Trophoblast cell (in vitro differentiated cells and primary cell): Measurements from ENCODE around the gene MOB3C.

Source experiments
- DNase-seq, 2 donors: peaks; one replicate each; pipeline ENCODE4 v3.0.0-alpha.2; 2016
- H2AFZ ChIP-seq: 2 replicates; pipeline ENCODE4 v1.6.1; 2013; ENCODE audit warnings: low read length, moderate library complexity, mild to moderate bottlenecking; ENCODE audit not compliant: insufficient read depth, poor library complexity
- H2AK5ac ChIP-seq: 2 replicates; pipeline ENCODE4 v1.6.1; 2013; ENCODE audit warnings: mild to moderate bottlenecking, low read length
- H2BK120ac ChIP-seq: 2 replicates; pipeline ENCODE4 v1.6.1; 2013; ENCODE audit warnings: low read length, mild to moderate bottlenecking, moderate library complexity; ENCODE audit not compliant: insufficient read depth, poor library complexity
- H2BK12ac ChIP-seq: 2 replicates; pipeline ENCODE4 v1.6.1; 2013; ENCODE audit warnings: mild to moderate bottlenecking, low read length, moderate library complexity
- H2BK5ac ChIP-seq: 2 replicates; pipeline ENCODE4 v1.6.1; 2013; ENCODE audit warnings: low read length, low read depth, moderate library complexity, mild to moderate bottlenecking; ENCODE audit not compliant: poor library complexity
- H3K14ac ChIP-seq: 2 replicates; pipeline ENCODE4 v1.6.1; 2013; ENCODE audit warnings: mild to moderate bottlenecking, low read length
- H3K18ac ChIP-seq: 2 replicates; pipeline ENCODE4 v1.6.1; 2013; ENCODE audit warnings: mild to moderate bottlenecking, low read length
- H3K23ac ChIP-seq: 2 replicates; pipeline ENCODE4 v1.6.1; 2013; ENCODE audit warnings: low read length
- H3K27ac ChIP-seq: 2 replicates; pipeline ENCODE4 v1.5.1; 2013; ENCODE audit warnings: low read depth, mild to moderate bottlenecking, inconsistent platforms, low read length, moderate library complexity
- H3K27me3 ChIP-seq: 2 replicates; pipeline ENCODE4 v1.6.1; 2013; ENCODE audit warnings: inconsistent platforms, mild to moderate bottlenecking, low read length, moderate library complexity; ENCODE audit not compliant: insufficient read depth
- H3K36me3 ChIP-seq, 2 experiments: 1 replicate in 1 of 2; 2 replicates in 1 of 2; pipeline ENCODE4 v1.6.1; 2013; ENCODE audit warnings: low read length in 2 of 2, mild to moderate bottlenecking in 2 of 2, moderate library complexity in 1 of 2; ENCODE audit not compliant: insufficient read depth in 2 of 2, control insufficient read depth in 1 of 2
- H3K4ac ChIP-seq: 2 replicates; pipeline ENCODE4 v1.6.1; 2013; ENCODE audit warnings: low read depth, mild to moderate bottlenecking, low read length, moderate library complexity
- H3K4me1 ChIP-seq, 2 experiments: 1 replicate in 1 of 2; 2 replicates in 1 of 2; pipeline ENCODE4 v1.6.1; 2013; ENCODE audit warnings: low read length in 2 of 2, mild to moderate bottlenecking in 2 of 2, moderate library complexity in 1 of 2; ENCODE audit not compliant: insufficient read depth in 2 of 2, control insufficient read depth in 1 of 2
- H3K4me2 ChIP-seq: 2 replicates; pipeline ENCODE4 v1.6.1; 2013; ENCODE audit warnings: inconsistent platforms, mild to moderate bottlenecking, low read length, moderate library complexity
- H3K4me3 ChIP-seq: 2 replicates; pipeline ENCODE4 v1.5.1; 2013; ENCODE audit warnings: mild to moderate bottlenecking, low read depth, low read length, inconsistent platforms
- H3K79me1 ChIP-seq: one replicate; pipeline ENCODE4 v1.6.1; 2013; ENCODE audit warnings: low read length
- H3K79me2 ChIP-seq: 2 replicates; pipeline ENCODE4 v1.6.1; 2013; ENCODE audit warnings: low read length, mild to moderate bottlenecking; ENCODE audit not compliant: control insufficient read depth, insufficient read depth, poor library complexity
- H3K9ac ChIP-seq: 2 replicates; pipeline ENCODE4 v1.6.1; 2013; ENCODE audit warnings: mild to moderate bottlenecking, low read length
- H3K9me3 ChIP-seq: 2 replicates; pipeline ENCODE4 v1.6.1; 2013; ENCODE audit warnings: low read depth, mild to moderate bottlenecking, control low read depth, inconsistent platforms, low read length; ENCODE audit not compliant: insufficient read depth
- H4K12ac ChIP-seq: 2 replicates; pipeline ENCODE4 v1.6.1; 2013; ENCODE audit warnings: low read depth, mild to moderate bottlenecking, low read length, moderate library complexity
- H4K8ac ChIP-seq: 2 replicates; pipeline ENCODE4 v1.6.1; 2013; ENCODE audit warnings: low read depth, mild to moderate bottlenecking, low read length, moderate library complexity
- H4K91ac ChIP-seq: one replicate; pipeline ENCODE4 v1.6.1; 2013; ENCODE audit warnings: low read depth, mild to moderate bottlenecking, low read length, moderate library complexity
- WGBS: extraction: QIAGEN DNeasy Blood & Tissue Kit; methylation state at CpG from one replicate; pipeline ENCODE4 v1.1.7; 2013; ENCODE audit warnings: missing lambda C conversion rate; ENCODE audit not compliant: insufficient read length, insufficient coverage; ENCODE audit errors: extremely low coverage; 5-methylcytosine and 5-hydroxymethylcytosine counted together

Gene MOB3C

DNA sequence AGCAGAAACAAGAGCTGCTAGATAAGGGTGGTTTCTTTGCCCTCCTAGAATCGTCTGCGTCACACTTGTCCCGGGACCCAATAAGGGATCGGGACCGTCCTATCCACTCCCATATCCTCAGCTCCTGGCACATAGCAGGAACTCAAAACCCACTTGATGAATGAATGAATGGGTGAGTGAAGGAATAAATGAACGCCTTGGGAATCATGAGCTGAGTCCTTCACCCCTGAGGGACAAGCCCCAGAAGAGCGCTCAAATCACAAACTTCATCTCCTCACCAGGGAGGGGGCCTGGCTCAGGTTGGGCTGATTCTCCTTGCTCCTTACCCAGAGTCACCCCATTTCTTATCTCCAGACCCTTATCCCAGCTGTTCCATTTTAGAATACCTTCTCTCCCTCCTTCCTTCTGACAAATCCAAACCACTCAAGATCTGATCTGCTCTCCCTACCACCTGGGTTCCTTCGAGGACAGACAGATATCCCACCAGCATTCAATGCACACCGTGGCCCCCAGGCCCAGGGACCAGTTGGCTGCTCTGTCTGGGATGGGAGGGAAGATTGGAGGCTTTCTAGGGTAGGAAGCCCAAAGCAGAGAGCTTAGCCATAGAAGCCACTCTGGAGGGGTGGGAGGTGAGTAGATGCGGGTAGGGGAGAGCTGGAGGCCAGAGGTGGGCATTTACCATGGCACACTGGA, 643 bp upstream of the MOB3C start:
- peaks cover 8% of the 10 kb centered on the region for H3K79me1 ChIP-seq
- H2BK120ac ChIP-seq, result peak overlapping the region; percentile 78
- H3K14ac ChIP-seq, result no peak overlapping the region
- H2BK12ac ChIP-seq, result peak overlapping the region; percentile 51
- peaks cover 2% of the 10 kb centered on the region for H3K79me2 ChIP-seq
- H4K12ac ChIP-seq, result no peak overlapping the region
- H3K18ac ChIP-seq, result peak overlapping the region; percentile 14
- no peaks in the 10 kb centered on the region for H3K9me3 ChIP-seq
- H3K4ac ChIP-seq, result no peak overlapping the region
- no peaks in the 10 kb centered on the region for H3K36me3 ChIP-seq
- H3K4me2 ChIP-seq, result peak overlapping the region; percentile 88
- no peak overlapping the region for H3K9ac ChIP-seq
- H3K4me3 ChIP-seq, result peak overlapping the region; percentile 83
- no peak overlapping the region for H3K23ac ChIP-seq
- H3K4me1 ChIP-seq, result peaks cover 10 to 11% of the 10 kb centered on the region in 2 experiments
- no CpG with 5 or more reads among the region's 10 CpGs for WGBS
- H2AK5ac ChIP-seq, result no peak overlapping the region
- peak overlapping the region; percentile 93 for H2AFZ ChIP-seq
- no peaks in the 10 kb centered on the region for H3K27me3 ChIP-seq
- H2BK5ac ChIP-seq, result no peak overlapping the region
- peak in 1 of 2 donors; percentile 55 for DNase-seq
- H4K91ac ChIP-seq, result peak overlapping the region; percentile 20
- no peak overlapping the region for H3K27ac ChIP-seq
- peak overlapping the region; percentile 50 for H4K8ac ChIP-seq

DNA sequence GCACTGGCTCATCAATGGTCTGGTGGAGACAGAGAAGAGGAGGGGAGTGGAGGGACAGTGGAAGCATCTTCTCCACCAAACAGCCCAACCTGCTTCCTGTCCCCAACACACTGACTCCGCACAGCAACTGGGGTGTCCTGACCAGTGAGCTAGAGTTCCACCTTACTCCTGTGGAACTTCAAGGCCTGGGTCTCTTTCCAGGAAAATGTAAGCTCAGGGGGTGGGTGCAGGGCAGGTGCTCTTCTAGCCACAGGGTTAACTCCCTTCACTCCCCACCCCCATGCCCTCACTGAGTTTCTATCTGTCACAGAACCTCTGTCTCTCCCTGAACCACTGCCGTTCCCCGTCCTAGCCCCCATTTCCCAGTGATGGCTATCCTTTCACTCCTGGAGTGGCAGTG, 876 bp downstream of the MOB3C start:
- no peak overlapping the region for H2BK12ac ChIP-seq
- no peak overlapping the region for H3K18ac ChIP-seq
- no peak overlapping the region for H2AK5ac ChIP-seq
- peak overlapping the region; percentile 88 for H3K4me2 ChIP-seq
- H3K14ac ChIP-seq, result no peak overlapping the region
- H3K27ac ChIP-seq, result no peak overlapping the region
- no peak overlapping the region for H2BK5ac ChIP-seq
- H3K4me1 ChIP-seq, result peaks cover 10 to 19% of the 10 kb centered on the region in 2 experiments
- H4K91ac ChIP-seq, result peak overlapping the region; percentile 20
- no peak overlapping the region for H4K12ac ChIP-seq
- no peak overlapping the region for H2AFZ ChIP-seq
- H3K4ac ChIP-seq, result no peak overlapping the region
- no peak overlapping the region for H4K8ac ChIP-seq
- DNase-seq, result no peak
- H3K4me3 ChIP-seq, result no peak overlapping the region
- H3K9me3 ChIP-seq, result no peaks in the 10 kb centered on the region
- peaks cover 2% of the 10 kb centered on the region for H3K79me2 ChIP-seq
- H3K36me3 ChIP-seq, result no peaks in the 10 kb centered on the region
- no peak overlapping the region for H2BK120ac ChIP-seq
- H3K27me3 ChIP-seq, result no peaks in the 10 kb centered on the region
- no CpG with 5 or more reads among the region's 3 CpGs for WGBS
- H3K9ac ChIP-seq, result peak overlapping the region; percentile 49
- no peak overlapping the region for H3K23ac ChIP-seq
- H3K79me1 ChIP-seq, result peaks cover 8% of the 10 kb centered on the region

DNA sequence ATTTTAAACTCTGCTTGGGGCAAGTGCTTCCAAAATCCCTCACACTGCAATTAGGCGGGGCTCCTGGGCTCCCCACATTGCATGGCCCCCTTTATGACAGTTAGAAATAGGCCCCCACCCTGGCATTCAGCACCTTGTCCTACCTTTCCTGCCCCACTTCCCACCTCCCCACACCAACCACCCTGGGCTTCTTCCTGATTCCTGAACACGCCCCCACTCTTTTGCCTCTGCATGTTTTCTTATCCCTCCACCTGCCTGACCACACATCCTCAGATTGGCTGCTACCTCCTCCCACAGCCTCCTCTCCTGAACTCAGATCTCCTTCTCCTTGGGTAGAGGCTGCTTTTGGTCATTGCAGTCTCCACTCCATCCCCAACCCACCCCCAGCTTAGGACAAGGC, 1.5 kb downstream of the MOB3C start:
- no CpG with 5 or more reads among the region's 2 CpGs for WGBS

DNA sequence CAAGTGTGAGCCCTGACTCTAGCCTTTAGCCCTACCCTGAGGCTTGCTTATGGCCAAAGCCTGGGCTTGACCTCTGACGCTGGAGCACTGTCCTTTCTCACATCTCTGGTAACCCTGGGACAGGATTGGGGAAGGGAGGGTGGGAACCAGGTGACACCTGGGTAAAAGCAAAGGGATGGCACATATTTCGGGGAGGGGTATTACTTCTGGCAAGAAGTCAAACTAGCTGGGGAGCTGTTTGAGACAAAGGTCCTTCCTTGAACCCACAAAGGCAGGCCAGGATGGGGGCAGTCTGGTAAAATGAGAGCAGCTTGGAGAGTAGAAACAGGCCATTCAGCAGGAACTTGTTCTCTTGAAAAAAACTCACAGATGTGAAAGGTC, 2.0 kb downstream of the MOB3C start:
- H3K4ac ChIP-seq, result no peak overlapping the region
- no peaks in the 10 kb centered on the region for H3K27me3 ChIP-seq
- peaks cover 10 to 19% of the 10 kb centered on the region in 2 experiments for H3K4me1 ChIP-seq
- H3K23ac ChIP-seq, result no peak overlapping the region
- H3K9me3 ChIP-seq, result peaks cover 2% of the 10 kb centered on the region
- H3K14ac ChIP-seq, result no peak overlapping the region
- no peak overlapping the region for H2BK120ac ChIP-seq
- H4K12ac ChIP-seq, result no peak overlapping the region
- no peak overlapping the region for H4K8ac ChIP-seq
- no peak overlapping the region for H2BK12ac ChIP-seq
- no peak overlapping the region for H3K4me3 ChIP-seq
- H4K91ac ChIP-seq, result no peak overlapping the region
- peaks cover 2% of the 10 kb centered on the region for H3K79me2 ChIP-seq
- no peak overlapping the region for H3K18ac ChIP-seq
- peaks cover 8% of the 10 kb centered on the region for H3K79me1 ChIP-seq
- H3K9ac ChIP-seq, result no peak overlapping the region
- no peak overlapping the region for H2AFZ ChIP-seq
- WGBS, result no CpG with 5 or more reads among the region's 2 CpGs
- H2AK5ac ChIP-seq, result no peak overlapping the region
- no peak overlapping the region for H2BK5ac ChIP-seq
- DNase-seq, result no peak
- no peak overlapping the region for H3K27ac ChIP-seq
- H3K4me2 ChIP-seq, result no peak overlapping the region
- peaks cover 0 to 2% of the 10 kb centered on the region in 2 experiments for H3K36me3 ChIP-seq

More for the DNA sequence above, 1.5 kb downstream of the MOB3C start:
- Histone ChIP-seq H3K79me1 (peaks cover 8% of the 10 kb centered on the region), H3K4me3 (no peak overlapping the region), H3K9ac (no peak overlapping the region), H2AFZ (no peak overlapping the region), H3K36me3 (no peaks in the 10 kb centered on the region), H3K27me3 (no peaks in the 10 kb centered on the region), H4K12ac (no peak overlapping the region), H2BK5ac (no peak overlapping the region), H3K9me3 (no peaks in the 10 kb centered on the region), H2AK5ac (no peak overlapping the region), H2BK120ac (no peak overlapping the region), H3K4me2 (no peak overlapping the region), H4K91ac (no peak overlapping the region), H3K27ac (no peak overlapping the region), H3K4me1 (peaks cover 10 to 19% of the 10 kb centered on the region in 2 experiments), H3K14ac (no peak overlapping the region), H3K79me2 (peaks cover 2% of the 10 kb centered on the region), H3K18ac (no peak overlapping the region), H3K4ac (no peak overlapping the region), H4K8ac (no peak overlapping the region), H2BK12ac (no peak overlapping the region), H3K23ac (no peak overlapping the region)
- DNase-seq, result no peak
